Endometrium (tissue), 2 donors: ENCODE measurements around the gene PHF21B.
"Not testable (repeated sequence)": the region's sequence is repeated elsewhere in the genome, so short reads cannot be mapped to it uniquely, and the experiment has no call there.

Source experiments
- FAIRE-seq: peaks from 2 replicates; lab custom pipeline; 2012; peaks lifted over from hg19 to GRCh38; lab: Jason Lieb, UNC
- donor health status: control.
- donor health status: control.

The PHF21B gene

GRCh38 chr22:44871782-44872181 is 138.0 kb downstream of the PHF21B start:
- no peak for FAIRE-seq

DNA sequence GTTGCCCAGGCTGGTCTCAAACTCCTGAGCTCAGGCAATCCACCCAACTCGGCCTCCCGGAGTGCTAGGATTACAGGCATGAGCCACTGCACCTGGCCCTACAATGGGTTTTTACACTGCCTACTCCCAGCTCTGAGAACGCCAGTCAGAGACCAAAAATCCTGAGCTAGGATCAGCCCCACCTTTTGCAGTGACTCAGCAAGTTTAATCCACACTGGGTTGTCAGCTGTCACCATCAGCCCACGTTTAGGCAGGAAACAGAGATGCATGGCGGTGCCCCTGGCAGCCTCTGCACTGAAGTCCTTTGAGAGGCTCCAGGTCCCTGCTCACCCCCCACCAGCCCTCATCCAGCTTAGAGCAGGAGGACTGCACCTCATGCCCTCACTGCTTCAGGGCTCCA is 139.8 kb downstream of the PHF21B start:
- no peak for FAIRE-seq

GRCh38 chr22:44869196-44869595 is 140.6 kb downstream of the PHF21B start:
- no peak for FAIRE-seq

DNA sequence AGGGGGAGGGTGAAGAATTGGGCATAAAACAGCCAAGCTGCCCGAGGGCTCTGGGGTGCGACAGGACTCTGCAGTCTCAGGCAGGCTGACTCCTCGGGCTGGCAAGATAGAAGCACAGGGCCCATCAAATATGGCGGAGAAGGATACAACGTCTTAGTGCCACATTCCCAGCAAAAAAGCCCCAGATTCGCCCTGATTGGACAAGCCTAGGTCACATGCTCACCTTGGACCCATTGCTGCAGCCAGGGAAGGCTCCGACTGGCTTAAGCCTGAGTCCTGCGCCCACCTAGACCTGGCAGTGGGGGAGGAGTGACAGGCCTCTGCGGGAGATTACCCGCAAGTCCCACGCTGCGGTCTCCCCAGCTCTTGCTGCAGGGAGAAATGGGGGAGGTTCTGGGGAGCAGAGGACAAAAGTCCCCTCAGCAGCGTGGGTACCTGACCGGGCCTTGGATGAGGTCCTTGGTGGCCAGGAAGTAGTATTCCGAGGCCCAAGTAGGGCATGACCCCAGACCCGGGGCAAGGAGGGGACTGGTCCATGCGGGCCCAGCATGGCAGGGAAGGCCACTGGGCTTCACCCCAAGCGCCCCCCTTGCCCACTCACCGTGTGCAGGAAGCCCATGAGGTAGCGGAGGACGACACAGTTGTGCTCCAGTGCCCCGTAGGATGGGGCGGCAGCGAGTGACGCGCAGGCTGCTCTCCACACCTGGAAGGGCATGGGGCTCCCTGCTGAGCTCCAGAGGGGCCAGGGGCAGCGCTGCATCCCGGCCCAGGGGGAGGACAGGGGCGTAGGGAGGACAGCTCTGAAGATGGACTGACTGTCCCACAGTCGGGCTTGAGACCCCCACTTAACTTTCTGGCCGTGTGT is 144.4 kb downstream of the PHF21B start:
- FAIRE-seq: no peak

- FAIRE-seq: no peak
These were observed 146.6 kb downstream of the PHF21B start for GRCh38 chr22:44862981-44863860.

DNA sequence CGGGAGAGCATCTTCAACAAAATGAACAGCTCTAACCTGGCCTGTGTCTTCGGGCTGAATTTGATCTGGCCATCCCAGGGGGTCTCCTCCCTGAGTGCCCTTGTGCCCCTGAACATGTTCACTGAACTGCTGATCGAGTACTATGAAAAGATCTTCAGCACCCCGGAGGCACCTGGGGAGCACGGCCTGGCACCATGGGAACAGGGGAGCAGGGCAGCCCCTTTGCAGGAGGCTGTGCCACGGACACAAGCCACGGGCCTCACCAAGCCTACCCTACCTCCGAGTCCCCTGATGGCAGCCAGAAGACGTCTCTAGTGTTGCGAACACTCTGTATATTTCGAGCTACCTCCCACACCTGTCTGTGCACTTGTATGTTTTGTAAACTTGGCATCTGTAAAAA is 147.5 kb downstream of the PHF21B start:
- FAIRE-seq: no peak

- FAIRE-seq: no peak
These were observed 148.6 kb downstream of the PHF21B start for GRCh38 chr22:44861245-44861644.

GRCh38 chr22:44860311-44860710 is 149.5 kb downstream of the PHF21B start:
- no peak for FAIRE-seq

DNA sequence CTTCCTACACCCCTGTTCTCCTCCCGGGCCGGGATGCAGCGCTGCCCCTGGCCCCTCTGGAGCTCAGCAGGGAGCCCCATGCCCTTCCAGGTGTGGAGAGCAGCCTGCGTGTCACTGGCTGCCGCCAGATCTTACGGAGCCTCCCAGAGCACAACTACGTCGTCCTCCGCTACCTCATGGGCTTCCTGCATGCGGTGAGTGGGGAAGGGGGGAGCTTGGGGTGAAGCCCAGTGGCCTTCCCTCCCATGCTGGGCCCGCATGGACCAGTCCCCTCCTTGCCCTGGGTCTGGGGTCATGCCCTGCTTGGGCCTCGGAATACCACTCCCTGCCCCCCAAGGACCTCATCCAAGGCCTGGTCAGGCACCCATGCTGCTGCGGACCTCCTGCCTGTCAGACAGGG is 150.2 kb downstream of the PHF21B start:
- no peak for FAIRE-seq

GRCh38 chr22:44858819-44859218 is 151.0 kb downstream of the PHF21B start:
- FAIRE-seq: not testable (repeated sequence)

GRCh38 chr22:44855855-44856254 is 153.9 kb downstream of the PHF21B start:
- no peak for FAIRE-seq

GRCh38 chr22:44854641-44855040 is 155.2 kb downstream of the PHF21B start:
- not testable (repeated sequence) for FAIRE-seq

DNA sequence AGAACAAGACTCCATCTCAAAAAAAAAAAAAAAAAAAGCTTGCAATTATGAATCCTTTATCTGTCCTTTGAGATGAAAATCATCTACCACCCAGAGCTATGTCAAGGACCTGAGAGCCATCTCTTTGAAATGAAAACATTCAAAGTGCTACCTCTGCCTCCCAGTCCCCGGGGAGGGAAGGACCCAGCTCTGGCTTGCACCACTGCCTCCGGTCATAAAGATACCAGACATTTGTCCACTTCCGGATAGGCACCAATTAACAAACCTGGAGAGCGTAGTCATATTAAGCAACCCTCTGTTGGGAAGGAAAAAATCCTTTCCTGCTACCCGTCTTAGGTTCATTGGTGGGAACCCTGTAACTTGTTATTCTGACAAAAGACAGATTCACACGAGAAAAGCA is 158.9 kb downstream of the PHF21B start:
- FAIRE-seq: no peak

GRCh38 chr22:44848791-44849420 is 160.9 kb downstream of the PHF21B start:
- no peak for FAIRE-seq

GRCh38 chr22:44848296-44848741 is 161.5 kb downstream of the PHF21B start:
- FAIRE-seq: no peak

DNA sequence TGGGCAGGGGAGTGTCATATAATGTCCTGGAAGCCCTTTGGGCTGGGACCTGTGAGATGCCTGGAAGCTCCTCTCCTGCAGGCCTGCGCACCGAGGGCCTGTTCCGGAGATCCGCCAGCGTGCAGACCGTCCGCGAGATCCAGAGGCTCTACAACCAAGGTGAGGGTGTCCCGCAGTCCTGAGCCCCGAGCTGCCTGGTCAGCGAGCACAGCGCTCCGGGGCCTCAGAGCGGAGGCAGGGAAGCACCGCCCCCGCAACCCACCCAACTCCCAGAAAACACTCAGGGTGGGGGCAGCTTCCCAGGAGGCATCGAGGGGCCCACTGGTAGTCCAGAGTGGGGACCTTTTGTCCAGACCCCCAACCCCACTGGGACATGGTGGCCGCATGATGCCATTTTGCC is 161.9 kb downstream of the PHF21B start:
- no peak for FAIRE-seq

DNA sequence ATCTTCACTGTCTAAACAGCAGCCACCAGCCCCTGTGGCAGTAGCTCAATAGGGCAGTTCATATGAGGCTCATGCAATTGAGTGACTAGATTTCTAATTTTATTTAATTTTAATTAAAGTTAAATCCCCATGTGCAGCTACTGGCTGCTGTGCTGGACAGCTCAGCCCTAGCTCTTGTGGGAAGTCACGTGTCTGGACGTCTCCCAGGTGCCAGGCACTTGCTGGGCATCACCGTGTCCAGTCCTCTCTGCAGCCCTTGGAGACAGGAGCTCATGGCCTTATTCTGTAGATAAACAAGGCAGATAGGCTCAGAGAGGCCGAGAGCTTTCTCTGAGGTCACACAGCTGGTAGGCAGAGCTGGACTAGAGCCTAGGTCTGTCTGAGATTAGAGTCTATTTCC is 162.4 kb downstream of the PHF21B start:
- no peak for FAIRE-seq

- no peak for FAIRE-seq
These were observed 163.0 kb downstream of the PHF21B start for GRCh38 chr22:44846726-44847275.

GRCh38 chr22:44845796-44846720 is 163.7 kb downstream of the PHF21B start:
- no peak for FAIRE-seq

- FAIRE-seq: no peak
These were observed 164.6 kb downstream of the PHF21B start for GRCh38 chr22:44845191-44845590.

- no peak for FAIRE-seq
These were observed 167.4 kb downstream of the PHF21B start for GRCh38 chr22:44842417-44842816.
